ENCODE data around the gene CDK17. TPM values are rescaled to one million over a fixed set of nuclear protein-coding genes. Genes with fewer than 3 reads are reported as not detected.
A peak's percentile ranks its signal among the peaks of the same experiment; 100 is the strongest.

Gene CDK17
- total RNA-seq, 1 experiment from 2014 or later, result 47.4 TPM

- no peak for DNase-seq (ENCODE audit: low read depth, low spot score)
- in situ Hi-C loops (cut with HindIII; ENCODE audit: low pct_unique_long_range_greater_than_20kb, low sequenced_read_pairs), result no loop called here
Observed at GRCh38 chr12:96265836-96266235, 134.4 kb downstream of the CDK17 start.

GRCh38 chr12:96265400-96265799 is 134.8 kb downstream of the CDK17 start:
- in situ Hi-C loops (cut with HindIII; ENCODE audit: low pct_unique_long_range_greater_than_20kb, low sequenced_read_pairs), result no loop called here
- no peak for DNase-seq (ENCODE audit: low read depth, low spot score)

- in situ Hi-C loops (cut with HindIII; ENCODE audit: low pct_unique_long_range_greater_than_20kb, low sequenced_read_pairs), result no loop called here
- no peak for DNase-seq (ENCODE audit: low read depth, low spot score)
Observed at GRCh38 chr12:96263449-96263902, 136.8 kb downstream of the CDK17 start.

GRCh38 chr12:96261557-96261956 is 138.7 kb downstream of the CDK17 start:
- in situ Hi-C loops (cut with HindIII; ENCODE audit: low pct_unique_long_range_greater_than_20kb, low sequenced_read_pairs), result no loop called here
- DNase-seq (ENCODE audit: low read depth, low spot score), result peak; percentile 24

GRCh38 chr12:96260644-96261043 is 139.6 kb downstream of the CDK17 start:
- in situ Hi-C loops (cut with HindIII; ENCODE audit: low pct_unique_long_range_greater_than_20kb, low sequenced_read_pairs), result no loop called here
- DNase-seq (ENCODE audit: low read depth, low spot score), result no peak

GRCh38 chr12:96260231-96260630 is 140.0 kb downstream of the CDK17 start:
- no peak for DNase-seq (ENCODE audit: low read depth, low spot score)
- in situ Hi-C loops (cut with HindIII; ENCODE audit: low pct_unique_long_range_greater_than_20kb, low sequenced_read_pairs), result no loop called here

GRCh38 chr12:96258104-96258961 is 141.9 kb downstream of the CDK17 start:
- in situ Hi-C loops (cut with HindIII; ENCODE audit: low pct_unique_long_range_greater_than_20kb, low sequenced_read_pairs), result no loop called here
- peak; percentile 28 for DNase-seq (ENCODE audit: low read depth, low spot score)

- DNase-seq (ENCODE audit: low read depth, low spot score), result no peak
- in situ Hi-C loops (cut with HindIII; ENCODE audit: low pct_unique_long_range_greater_than_20kb, low sequenced_read_pairs), result no loop called here
Observed at GRCh38 chr12:96257550-96258103, 142.6 kb downstream of the CDK17 start.

GRCh38 chr12:96256672-96257361 is 143.4 kb downstream of the CDK17 start:
- no peak for DNase-seq (ENCODE audit: low read depth, low spot score)
- in situ Hi-C loops (cut with HindIII; ENCODE audit: low pct_unique_long_range_greater_than_20kb, low sequenced_read_pairs), result no loop called here

- in situ Hi-C loops (cut with HindIII; ENCODE audit: low pct_unique_long_range_greater_than_20kb, low sequenced_read_pairs), result no loop called here
- no peak for DNase-seq (ENCODE audit: low read depth, low spot score)
Observed at GRCh38 chr12:96255077-96255476, 145.2 kb downstream of the CDK17 start.

GRCh38 chr12:96250119-96250685 is 150.0 kb downstream of the CDK17 start:
- in situ Hi-C loops (cut with HindIII; ENCODE audit: low pct_unique_long_range_greater_than_20kb, low sequenced_read_pairs), result no loop called here
- no peak for DNase-seq (ENCODE audit: low read depth, low spot score)

GRCh38 chr12:96249196-96250118 is 150.8 kb downstream of the CDK17 start:
- no peak for DNase-seq (ENCODE audit: low read depth, low spot score)
- in situ Hi-C loops (cut with HindIII; ENCODE audit: low pct_unique_long_range_greater_than_20kb, low sequenced_read_pairs), result no loop called here

- in situ Hi-C loops (cut with HindIII; ENCODE audit: low pct_unique_long_range_greater_than_20kb, low sequenced_read_pairs), result no loop called here
- DNase-seq (ENCODE audit: low read depth, low spot score), result no peak
Observed at GRCh38 chr12:96248136-96248931, 151.9 kb downstream of the CDK17 start.

GRCh38 chr12:96247563-96247962 is 152.7 kb downstream of the CDK17 start:
- in situ Hi-C loops (cut with HindIII; ENCODE audit: low pct_unique_long_range_greater_than_20kb, low sequenced_read_pairs), result no loop called here
- DNase-seq (ENCODE audit: low read depth, low spot score), result no peak

- DNase-seq (ENCODE audit: low read depth, low spot score), result no peak
- in situ Hi-C loops (cut with HindIII; ENCODE audit: low pct_unique_long_range_greater_than_20kb, low sequenced_read_pairs), result no loop called here
Observed at GRCh38 chr12:96246926-96247505, 153.2 kb downstream of the CDK17 start.

- no peak for DNase-seq (ENCODE audit: low read depth, low spot score)
- in situ Hi-C loops (cut with HindIII; ENCODE audit: low pct_unique_long_range_greater_than_20kb, low sequenced_read_pairs), result no loop called here
Observed at GRCh38 chr12:96244826-96245225, 155.4 kb downstream of the CDK17 start.
